ELR (cell line): ENCODE measurements around the gene ARHGEF12.

Source experiments
- DNase-seq: peaks from one replicate; pipeline ENCODE4 v3.0.0-alpha.2; 2015; ENCODE audit warnings: low read depth

The ARHGEF12 gene

GRCh38 chr11:120316880-120317688 is 19.1 kb upstream of the ARHGEF12 start:
- DNase-seq = no peak

DNA sequence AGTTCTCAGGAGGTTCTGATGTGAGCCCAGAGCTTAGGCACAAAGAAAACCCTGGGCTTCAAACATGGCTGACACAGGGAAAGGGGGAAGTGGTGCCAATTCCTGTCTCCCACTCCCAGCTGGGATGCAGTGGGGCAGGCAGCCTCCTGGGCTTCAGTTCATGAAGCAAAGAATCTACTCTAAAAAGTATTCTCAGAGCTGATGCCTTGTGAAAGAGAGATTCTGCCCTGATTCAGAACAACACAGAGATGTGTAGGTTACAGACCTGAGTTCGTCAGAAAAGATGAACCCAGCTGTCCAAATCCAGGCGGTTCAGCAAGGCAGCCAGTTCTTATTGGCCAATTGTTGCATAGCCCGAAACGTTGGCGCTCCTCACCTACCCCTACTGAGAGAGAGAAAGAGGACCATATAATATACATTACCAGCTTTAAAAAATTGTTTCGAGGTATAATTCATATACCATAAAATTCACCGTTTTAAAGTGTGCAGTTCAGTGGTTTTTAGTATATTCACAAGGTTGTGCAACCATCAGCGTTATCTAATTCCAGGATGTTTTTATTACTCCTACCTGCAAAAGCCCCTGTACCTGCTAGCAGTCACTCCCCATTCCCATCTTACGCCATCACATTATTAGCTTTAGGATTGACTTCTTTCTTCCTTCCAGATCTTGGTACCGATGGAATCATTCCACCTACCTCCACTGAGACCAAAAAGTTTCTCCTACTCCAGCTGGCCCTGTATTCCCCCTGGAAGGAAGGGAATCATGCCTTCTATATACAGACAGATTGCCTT is 18.3 kb upstream of the ARHGEF12 start:
- no peak for DNase-seq

- no peak for DNase-seq
These were observed 17.3 kb upstream of the ARHGEF12 start for GRCh38 chr11:120318906-120319305.

- DNase-seq = peak; percentile 82
These were observed 11.0 kb upstream of the ARHGEF12 start, which contains the start of gene TLCD5 for GRCh38 chr11:120324932-120325810. TLCD5 (plus strand) TSS chr11:120325299; CDS start chr11:120327442, 2,143 bp downstream.

GRCh38 chr11:120326228-120326627 is 10.0 kb upstream of the ARHGEF12 start:
- DNase-seq = peak; percentile 80

DNA sequence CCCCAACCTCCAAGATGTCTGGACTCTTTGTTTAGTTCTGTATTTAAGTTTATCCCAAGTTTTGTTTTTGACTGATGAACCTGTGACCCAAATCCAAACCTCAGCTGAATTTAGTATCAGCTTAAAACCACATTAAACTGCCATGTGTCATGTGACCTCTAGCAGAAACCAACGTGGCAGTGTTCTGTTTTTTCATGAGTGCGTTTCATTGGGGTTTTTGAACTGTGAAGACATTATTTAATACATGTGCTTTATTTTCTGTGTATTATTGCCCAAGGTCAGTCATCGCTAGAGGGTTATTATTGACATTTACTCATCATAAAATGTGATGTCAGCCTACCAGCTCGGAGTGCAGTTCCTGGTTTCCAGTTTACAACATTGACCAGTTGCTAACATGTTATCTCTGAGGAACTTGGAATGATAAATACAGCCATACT is 9.3 kb upstream of the ARHGEF12 start:
- no peak for DNase-seq

- no peak for DNase-seq
These were observed 8.9 kb upstream of the ARHGEF12 start for GRCh38 chr11:120327311-120327710.

GRCh38 chr11:120329556-120329955 is 6.7 kb upstream of the ARHGEF12 start:
- DNase-seq = peak; percentile 56

DNA sequence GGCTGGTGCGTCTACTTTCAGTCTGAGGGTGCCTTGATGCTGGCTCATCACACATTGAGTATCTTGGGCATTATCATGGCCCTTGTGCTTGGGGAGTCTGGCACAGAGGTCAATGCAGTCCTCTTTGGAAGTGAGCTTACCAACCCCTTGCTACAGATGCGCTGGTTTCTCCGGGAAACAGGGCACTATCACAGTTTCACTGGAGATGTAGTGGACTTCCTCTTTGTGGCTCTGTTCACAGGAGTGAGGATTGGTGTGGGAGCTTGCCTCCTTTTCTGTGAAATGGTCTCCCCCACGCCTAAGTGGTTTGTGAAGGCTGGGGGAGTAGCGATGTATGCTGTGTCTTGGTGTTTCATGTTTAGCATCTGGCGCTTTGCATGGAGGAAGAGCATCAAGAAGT is 6.2 kb upstream of the ARHGEF12 start:
- no peak for DNase-seq

DNA sequence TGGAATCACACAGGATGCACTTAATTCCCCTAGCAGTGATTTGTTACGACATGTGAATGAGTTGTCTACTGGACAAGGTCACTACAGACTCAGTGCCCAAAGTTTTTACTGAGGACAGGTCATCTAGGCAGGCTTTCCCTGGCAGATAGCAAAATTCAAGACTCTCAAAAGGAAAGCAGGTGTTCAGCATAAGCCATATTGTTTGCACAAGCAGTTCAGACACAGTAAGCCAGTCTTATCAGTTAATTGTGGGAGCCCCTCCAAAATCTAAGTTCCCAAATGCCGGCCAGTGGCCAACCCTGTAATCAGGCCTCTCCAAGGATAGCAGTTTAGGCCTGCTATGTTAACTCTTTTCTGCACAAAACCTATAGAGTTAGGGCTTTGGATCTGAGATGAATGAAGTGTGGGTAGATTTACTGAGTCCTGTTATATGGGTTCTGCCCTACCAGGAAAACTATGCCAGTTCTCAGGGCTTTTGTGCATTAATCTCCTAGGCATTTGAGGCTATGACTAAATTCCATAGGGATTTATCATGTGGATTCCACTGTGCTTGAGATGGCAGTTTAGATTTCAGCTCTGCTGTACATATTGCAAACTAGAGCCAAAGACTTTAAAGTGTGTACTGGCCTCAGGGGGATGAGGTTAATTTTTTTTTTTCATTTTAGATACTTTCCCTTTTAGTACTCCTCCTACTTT is 4.8 kb upstream of the ARHGEF12 start:
- DNase-seq = peak; percentile 95

- DNase-seq = no peak
These were observed 3.1 kb upstream of the ARHGEF12 start for GRCh38 chr11:120332822-120333716.

DNA sequence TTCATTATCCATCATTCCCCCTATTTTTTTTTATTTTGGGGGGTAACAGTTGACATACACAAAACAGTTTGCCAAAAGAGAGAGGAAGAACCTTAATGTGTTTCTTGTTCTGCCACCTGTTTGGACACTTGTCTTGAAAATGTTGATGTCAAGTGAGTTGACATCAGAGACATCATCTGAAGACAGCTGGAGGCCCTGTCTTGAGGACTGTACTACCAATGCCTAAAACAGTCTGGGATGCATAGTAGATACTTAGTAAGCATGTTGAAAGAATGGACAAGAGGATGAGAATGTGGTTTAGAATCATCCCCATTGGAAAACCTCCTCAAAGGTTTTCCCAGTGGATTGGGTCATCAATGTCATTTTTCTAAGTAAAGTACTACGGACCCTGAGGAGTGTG is 2.4 kb upstream of the ARHGEF12 start:
- no peak for DNase-seq

DNA sequence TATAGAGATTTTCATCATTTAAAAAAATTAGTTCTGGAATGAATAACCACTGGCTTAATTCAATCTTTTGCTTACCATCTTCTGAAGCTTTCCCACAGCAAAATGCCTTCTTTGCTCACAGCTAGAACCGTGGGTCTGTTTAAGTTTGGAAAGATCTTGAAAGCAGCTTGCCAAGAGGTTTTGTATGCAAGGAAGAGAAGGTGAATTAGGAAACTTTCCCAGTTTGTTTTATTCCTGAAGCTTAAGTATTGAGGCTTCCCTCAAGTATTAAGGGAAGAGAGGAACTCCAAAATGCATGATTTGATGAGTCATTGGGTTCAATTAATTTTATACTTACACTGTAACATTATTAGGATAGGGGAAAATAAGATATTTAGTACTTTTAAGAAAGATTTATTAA is 1.9 kb upstream of the ARHGEF12 start:
- no peak for DNase-seq

- DNase-seq = peak; percentile 83
These were observed 1.2 kb upstream of the ARHGEF12 start for GRCh38 chr11:120334894-120335462.

- peak; percentile 43 for DNase-seq
These were observed 681 bp upstream of the ARHGEF12 start for GRCh38 chr11:120335556-120335907.

DNA sequence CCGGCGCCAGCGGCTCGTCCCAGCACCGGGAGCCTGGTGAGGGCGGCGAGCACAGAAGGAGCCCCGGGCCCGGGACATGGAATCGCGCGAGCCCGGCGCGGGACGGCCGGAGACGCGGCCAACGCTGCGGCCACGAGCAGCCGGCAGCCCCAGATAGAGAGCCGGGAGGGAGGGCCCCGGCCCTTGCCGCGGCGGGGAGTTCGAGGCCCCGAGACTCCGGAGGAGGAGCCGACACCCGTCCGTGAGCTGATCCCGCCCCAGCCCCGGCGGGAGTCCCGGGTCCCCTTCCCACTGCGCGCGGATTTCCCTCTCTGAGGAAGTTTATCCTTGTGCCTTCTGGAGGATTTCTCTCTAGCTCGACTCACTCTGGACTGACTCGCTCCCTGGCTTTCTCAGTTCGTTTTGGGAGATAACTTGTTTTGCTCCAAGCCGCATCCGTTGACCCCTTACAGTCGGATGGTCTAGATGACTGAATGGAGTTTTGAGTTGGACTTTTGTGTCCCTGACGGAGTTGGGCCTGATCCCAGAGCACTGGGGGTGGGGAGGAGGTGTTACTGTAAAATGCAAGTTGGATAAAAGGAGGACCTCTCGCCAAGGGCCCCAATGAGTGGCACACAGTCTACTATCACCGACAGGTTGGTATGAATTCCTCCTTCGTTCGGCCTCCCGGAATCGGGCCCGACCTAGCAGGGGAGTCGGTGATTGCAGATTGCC is 585 bp downstream of the ARHGEF12 start:
- peak; percentile 61 for DNase-seq

DNA sequence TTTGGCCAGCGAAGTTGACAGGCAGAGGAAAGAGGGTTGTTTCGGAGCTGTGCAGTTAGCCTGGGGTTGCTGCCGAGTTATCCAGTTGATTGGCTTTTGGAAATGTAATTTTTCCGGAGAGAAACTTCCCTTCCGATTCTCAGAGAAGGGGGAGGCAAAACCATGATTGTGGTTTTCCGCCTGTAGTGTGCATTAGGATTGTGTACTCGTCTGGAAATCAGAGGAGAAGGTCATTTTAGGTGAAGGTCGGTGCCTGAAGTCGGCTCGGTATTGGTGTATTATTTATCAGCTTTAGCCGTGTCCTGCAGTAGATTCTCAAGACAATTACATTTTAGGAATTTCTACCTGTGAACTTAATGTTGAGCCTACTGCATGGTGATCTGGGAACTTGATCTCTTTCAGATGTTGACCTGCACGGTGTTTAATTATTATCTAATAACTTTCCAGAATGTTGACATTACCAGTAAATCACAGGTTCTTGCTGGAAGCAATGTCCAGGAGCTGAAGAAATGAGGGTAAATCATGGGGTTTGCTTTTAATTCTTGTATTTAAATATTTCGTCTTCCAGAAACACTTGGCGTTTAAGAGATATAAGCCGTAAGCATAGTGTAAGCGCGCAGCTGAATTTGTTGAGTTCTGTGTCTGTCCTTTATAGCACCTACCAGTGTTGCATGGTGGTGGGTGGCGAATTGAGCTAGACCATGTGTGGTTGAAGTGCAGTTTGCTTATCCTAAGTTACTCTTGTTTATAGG is 1.3 kb downstream of the ARHGEF12 start:
- DNase-seq = peak; percentile 43

GRCh38 chr11:120338107-120338933 is 2.1 kb downstream of the ARHGEF12 start:
- peak; percentile 40 for DNase-seq
